ENCODE results near the gene GREB1. TPM values are rescaled to one million over a fixed set of nuclear protein-coding genes. Genes with fewer than 3 reads are reported as not detected.

The GREB1 gene
- total RNA-seq, 1 experiment from 2014 or later = 16.5 TPM

- H3K23ac ChIP-seq (ENCODE audit: insufficient read length, low read depth, low read length) = no peak overlapping the region
- Mint-ChIP-seq H3K9me3 (peaks cover 2% of the 10 kb centered on the region in 2 experiments; a peak in 4 of 5 replicates), H3K27me3 (ENCODE audit: low read depth) (peaks cover 37% of the 10 kb centered on the region)
These were observed 134.2 kb downstream of the GREB1 start for GRCh38 chr2:11667866-11668637.

More at GRCh38 chr2:11667866-11668637, 134.2 kb downstream of the GREB1 start:
- peaks cover 10% of the 10 kb centered on the region for H3K27me3 ChIP-seq (ENCODE audit: insufficient read depth, low read length)
- peaks cover 3% of the 10 kb centered on the region for H3K23me2 ChIP-seq (ENCODE audit: insufficient read length, low read depth, low read length, poor library complexity, severe bottlenecking)
- H3K27ac ChIP-seq (ENCODE audit: insufficient read length, low read depth, low read length) = no peak overlapping the region
- no peak overlapping the region for H2BK12ac ChIP-seq (ENCODE audit: insufficient read length, low read depth, low read length)
- H3K79me1 ChIP-seq (ENCODE audit: insufficient read depth, low read depth, low read length, poor library complexity, severe bottlenecking) = no peaks in the 10 kb centered on the region
- no peak overlapping the region for H3K18ac ChIP-seq (ENCODE audit: insufficient read length, low read depth, low read length)
- Mint-ChIP-seq H3K36me3 (ENCODE audit: insufficient read depth in 1 of 3, low read depth in 3 of 3) (no peaks in the 10 kb centered on the region), H3K27ac (no peak overlapping the region; a peak in 1 of 7 replicates), H3K4me1 (peaks cover 5 to 6% of the 10 kb centered on the region in 2 experiments), H3K4me3 (no peak overlapping the region)
- H2BK15ac ChIP-seq (ENCODE audit: low read depth, low read length) = no peak overlapping the region
- no peak overlapping the region for H3T11ph ChIP-seq (ENCODE audit: low read length)
- no peak overlapping the region for H4K91ac ChIP-seq (ENCODE audit: insufficient read length, low read depth, low read length)
- no peaks in the 10 kb centered on the region for H4K20me1 ChIP-seq (ENCODE audit: control insufficient read depth, insufficient read depth, insufficient read length)
- no peak overlapping the region for H2BK20ac ChIP-seq (ENCODE audit: low read depth, low read length, poor library complexity, severe bottlenecking)
- H2AFZ ChIP-seq (ENCODE audit: low read length) = no peak overlapping the region
- H3K14ac ChIP-seq (ENCODE audit: insufficient read depth, low read length) = no peak overlapping the region
- DNase-seq = no peak
- no peak for TF ChIP-seq CTCF (conservative IDR thresholded peaks at IDR 0.05)
- H3K4me1 ChIP-seq (ENCODE audit: insufficient read depth, low read length) = no peaks in the 10 kb centered on the region
- no peak overlapping the region for H2BK120ac ChIP-seq (ENCODE audit: low read depth, low read length, poor library complexity, severe bottlenecking)
- no peaks in the 10 kb centered on the region for H3K79me2 ChIP-seq (ENCODE audit: insufficient read depth, low read length)
- H4K8ac ChIP-seq (replicated peaks; ENCODE audit: insufficient read length, low read depth, low read length) = no peak overlapping the region
- no peak overlapping the region for H4K5ac ChIP-seq (ENCODE audit: insufficient read length, low read depth, low read length)
- H3K9ac ChIP-seq (ENCODE audit: extremely low read depth, insufficient read length, low read length) = no peak overlapping the region
- no peak overlapping the region for H2BK5ac ChIP-seq (ENCODE audit: insufficient read length, low read length)
- no CpG with 5 or more reads among the region's 16 CpGs for WGBS (ENCODE audit: extremely low coverage, insufficient read length, low lambda C conversion rate)
- H3K56ac ChIP-seq (ENCODE audit: insufficient read length, low read depth, low read length) = no peak overlapping the region
- H2AK5ac ChIP-seq (ENCODE audit: insufficient read length, low read length) = no peak overlapping the region
- no peak overlapping the region for H3K4ac ChIP-seq (ENCODE audit: low read depth, low read length)
- no peaks in the 10 kb centered on the region for H3K9me3 ChIP-seq (ENCODE audit: control insufficient read depth, low read depth, low read length)
- no peak overlapping the region for H3K4me2 ChIP-seq (ENCODE audit: insufficient read depth, insufficient read length, low read length)
